H1 (cell line): ENCODE results near the gene SF3A2. TPM values are rescaled to one million over a fixed set of nuclear protein-coding genes. Genes with fewer than 3 reads are reported as not detected.

Experiments
- BCL11A ChIP-seq, 2 experiments: IDR thresholded peaks; one replicate each; pipeline ENCODE4 v1.6.1; 2011; ENCODE audit warnings: low read depth in 2 of 2, low read length in 2 of 2, mild to moderate bottlenecking in 2 of 2
- CBX8 ChIP-seq: fragments of 300-800, 300-1000 bp; sonication (generic); IDR thresholded peaks from 2 replicates; pipeline ENCODE4 v1.7.1; 2016; ENCODE audit warnings: low read depth, low read length, borderline replicate concordance
- CEBPB ChIP-seq: IDR thresholded peaks from 2 replicates; pipeline ENCODE4 v1.6.1; 2012; ENCODE audit warnings: low read depth, low read length
- CHD1 ChIP-seq: IDR thresholded peaks from 2 replicates; pipeline ENCODE4 v1.6.1; 2012; ENCODE audit warnings: low read depth, low read length, improper control_type of control experiment
- CTCF ChIP-seq, 3 experiments: IDR thresholded peaks; 1 replicate in 2 of 3; 2 replicates in 1 of 3; pipeline versions ENCODE4 v1.5.1 to v1.6.1; 2011; ENCODE audit warnings: low read length in 3 of 3, mild to moderate bottlenecking in 3 of 3, inconsistent platforms in 2 of 3, low read depth in 1 of 3, moderate library complexity in 1 of 3; ENCODE audit not compliant: insufficient read depth in 1 of 3; ENCODE audit errors: control extremely low read depth in 1 of 3
- EGR1 ChIP-seq: IDR thresholded peaks from 2 replicates; pipeline ENCODE4 v1.6.1; 2011; ENCODE audit warnings: low read depth, low read length, borderline replicate concordance
- EP300 ChIP-seq, 2 experiments: IDR thresholded peaks; 1 replicate in 1 of 2; 2 replicates in 1 of 2; pipeline ENCODE4 v1.6.1; 2011 to 2012; ENCODE audit warnings: low read depth in 2 of 2, low read length in 2 of 2, mild to moderate bottlenecking in 2 of 2, borderline replicate concordance in 1 of 2, inconsistent platforms in 1 of 2, moderate library complexity in 1 of 2
- KDM1A ChIP-seq: fragments of 200-600, 300-600 bp; sonication (generic); IDR thresholded peaks from 2 replicates; pipeline ENCODE4 v1.7.1; 2016; ENCODE audit warnings: mild to moderate bottlenecking, low read length, borderline replicate concordance
- KDM4A ChIP-seq: IDR thresholded peaks from one replicate; pipeline ENCODE4 v1.7.1; 2012; ENCODE audit warnings: low read depth, mild to moderate bottlenecking, moderate library complexity, low read length, inconsistent platforms; ENCODE audit not compliant: severe bottlenecking
- NANOG ChIP-seq: IDR thresholded peaks from 2 replicates; pipeline ENCODE4 v1.6.1; 2011; ENCODE audit warnings: low read length, low read depth, mild to moderate bottlenecking, inconsistent platforms; ENCODE audit not compliant: insufficient read depth, poor library complexity, severe bottlenecking
- POLR2A ChIP-seq, 2 experiments: IDR thresholded peaks; 1 replicate in 1 of 2; 2 replicates in 1 of 2; pipeline ENCODE4 v1.6.1; 2011; ENCODE audit warnings: low read depth in 2 of 2, low read length in 2 of 2, mild to moderate bottlenecking in 2 of 2; ENCODE audit errors: control extremely low read depth in 1 of 2
- POLR2AphosphoS5 ChIP-seq: IDR thresholded peaks from 2 replicates; pipeline ENCODE4 v1.6.1; 2011; ENCODE audit warnings: low read depth, low read length
- RFX5 ChIP-seq: IDR thresholded peaks from 2 replicates; pipeline ENCODE4 v1.6.1; 2011; ENCODE audit warnings: low read depth, low read length, improper control_type of control experiment, borderline replicate concordance
- SAP30 ChIP-seq: fragments of 300-600 bp; sonication (generic); IDR thresholded peaks from 2 replicates; pipeline ENCODE4 v1.7.1; 2012; ENCODE audit warnings: low read length, moderate library complexity, mild to moderate bottlenecking, inconsistent platforms; ENCODE audit not compliant: insufficient read depth, insufficient replicate concordance
- SIN3A ChIP-seq, 2 experiments: IDR thresholded peaks in 1 of 2; conservative IDR thresholded peaks in 1 of 2; 2 replicates each; pipeline ENCODE4 v1.6.1; 2011 to 2012; ENCODE audit warnings: low read length in 2 of 2, improper control_type of control experiment in 1 of 2, low read depth in 1 of 2, mild to moderate bottlenecking in 1 of 2
- SIRT6 ChIP-seq: IDR thresholded peaks from one replicate; pipeline ENCODE4 v1.7.1; 2012; ENCODE audit warnings: low read length, inconsistent platforms
- SUZ12 ChIP-seq: fragments of 200-600 bp; sonication (generic); IDR thresholded peaks from 2 replicates; pipeline ENCODE4 v1.6.1; 2012; ENCODE audit warnings: mild to moderate bottlenecking, inconsistent platforms, low read length, moderate library complexity, mixed read lengths
- TAF7 ChIP-seq: optimal IDR thresholded peaks from 2 replicates; pipeline ENCODE3; 2011; ENCODE audit warnings: low read depth, mild to moderate bottlenecking, inconsistent platforms, low read length, moderate library complexity, borderline replicate concordance
- TBP ChIP-seq: IDR thresholded peaks from 2 replicates; pipeline ENCODE4 v1.6.1; 2011; ENCODE audit warnings: low read depth, low read length, improper control_type of control experiment
- TEAD4 ChIP-seq: IDR thresholded peaks from 2 replicates; pipeline ENCODE4 v1.6.1; 2012; ENCODE audit warnings: low read depth, low read length, inconsistent platforms, mixed read lengths
- USF2 ChIP-seq: IDR thresholded peaks from 2 replicates; pipeline ENCODE4 v1.6.1; 2011; ENCODE audit warnings: low read length, improper control_type of control experiment
- polyA plus RNA-seq, 7 experiments: library from polyadenylated mRNA; depleted of rRNA in 3 of 7; stranded (reverse) in 5 of 7; unstranded in 2 of 7; fragments of >200 nt in 5 of 7; fragments of 200-250 nt in 2 of 7; gene quantifications; 1 replicate in 5 of 7; 2 replicates in 1 of 7; 4 replicates in 1 of 7; pipeline versions ENCODE4 v1.2.1 to v1.2.3, GENCODE V29; 2011 to 2013; ENCODE audit warnings: missing spikeins in 2 of 7, mixed read lengths in 2 of 7
- total RNA-seq: library from RNA; stranded (reverse); fragmentation: NEBNext Ultra II Directional; extraction: Animal tissue kit (Norgen Biotek cat#: 25700); gene quantifications from 2 replicates; pipeline ENCODE4 v1.2.1, GENCODE V29; 2021

Gene SF3A2
- total and polyA plus RNA-seq, 2 of the 8 experiments (the other 6 are each of a cell fraction or from before 2014, with no cell fraction given) = 15.3 to 146 TPM

- no peak for TF ChIP-seq KDM4A
- no peak for TF ChIP-seq SAP30
- no peak for TF ChIP-seq EP300 (IDR thresholded peaks at IDR 0.05; ENCODE audit: borderline replicate concordance in 1 of 2, low read depth in 2 of 2, low read length in 2 of 2)
- no peak for TF ChIP-seq TAF7
- TF ChIP-seq TBP = no peak
- no peak for TF ChIP-seq SIRT6
- no peak for TF ChIP-seq BCL11A (IDR thresholded peaks at IDR 0.05; ENCODE audit: low read depth in 2 of 2, low read length in 2 of 2)
- peak; percentile 86 to 91 (median 89) for TF ChIP-seq CTCF (IDR thresholded peaks at IDR 0.05; ENCODE audit: control extremely low read depth in 1 of 3, insufficient read depth in 1 of 3, low read depth in 1 of 3, low read length in 3 of 3)
- TF ChIP-seq USF2 = no peak
- no peak for TF ChIP-seq CHD1
- TF ChIP-seq CEBPB = no peak
- TF ChIP-seq TEAD4 = peak; percentile 74
- TF ChIP-seq RFX5 = no peak
- TF ChIP-seq CBX8 = no peak
- peak; percentile 30 to 77; a peak in 2 of 4 replicates for TF ChIP-seq SIN3A (conservative IDR thresholded peaks at IDR 0.05 in 1 of 2, IDR thresholded peaks at IDR 0.05 in 1 of 2; ENCODE audit: low read depth in 1 of 2, low read length in 2 of 2)
- TF ChIP-seq KDM1A = no peak
- peak in 1 of 2 experiments; percentile 34; a peak in 1 of 3 replicates for TF ChIP-seq POLR2A (IDR thresholded peaks at IDR 0.05; ENCODE audit: control extremely low read depth in 1 of 2, low read depth in 2 of 2, low read length in 2 of 2)
- TF ChIP-seq POLR2AphosphoS5 = no peak; the same call in 1 of the 2 replicates
- no peak for TF ChIP-seq EGR1
- TF ChIP-seq NANOG = no peak
- no peak; the same call in 1 of the 2 replicates for TF ChIP-seq SUZ12
Observed at GRCh38 chr19:2274931-2275535, 38.4 kb downstream of the SF3A2 start (continued).
